Measurements from ENCODE around the gene ATP2B2.

ATP2B2 gene

DNA sequence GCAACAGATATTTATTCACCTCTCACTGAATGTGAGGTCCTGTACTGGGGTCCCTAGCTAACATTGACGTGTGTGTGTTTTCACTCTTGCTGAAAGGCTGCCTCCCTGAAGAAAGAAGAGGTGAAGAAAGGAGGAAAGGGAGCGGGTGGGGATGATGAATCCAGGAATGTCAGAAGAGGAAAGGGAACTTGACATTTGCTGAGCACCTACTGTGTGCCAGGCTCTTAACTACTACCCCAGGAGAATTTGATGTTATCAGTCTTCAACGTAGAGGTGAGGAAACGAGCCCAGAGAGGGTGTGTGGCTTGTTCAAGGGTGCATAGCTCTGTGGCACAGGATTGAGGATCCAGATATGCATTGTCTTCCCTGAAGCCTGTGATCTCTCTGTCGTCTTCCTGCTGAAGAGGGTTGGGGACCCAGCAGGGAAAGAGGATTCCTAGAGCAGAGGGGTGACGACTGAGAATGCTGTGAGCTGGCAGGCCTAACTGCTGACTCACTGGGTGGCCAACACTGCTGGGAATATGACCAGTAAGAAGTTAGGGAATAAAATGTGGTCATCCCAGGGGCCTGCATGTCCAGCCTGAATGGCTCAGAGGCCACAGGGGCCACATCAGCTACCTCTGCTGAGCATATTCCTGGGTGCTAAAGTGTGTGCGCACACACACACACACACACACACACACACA, 6.6 kb upstream of the ATP2B2 start:
- TF ChIP-seq, protein P1, sequence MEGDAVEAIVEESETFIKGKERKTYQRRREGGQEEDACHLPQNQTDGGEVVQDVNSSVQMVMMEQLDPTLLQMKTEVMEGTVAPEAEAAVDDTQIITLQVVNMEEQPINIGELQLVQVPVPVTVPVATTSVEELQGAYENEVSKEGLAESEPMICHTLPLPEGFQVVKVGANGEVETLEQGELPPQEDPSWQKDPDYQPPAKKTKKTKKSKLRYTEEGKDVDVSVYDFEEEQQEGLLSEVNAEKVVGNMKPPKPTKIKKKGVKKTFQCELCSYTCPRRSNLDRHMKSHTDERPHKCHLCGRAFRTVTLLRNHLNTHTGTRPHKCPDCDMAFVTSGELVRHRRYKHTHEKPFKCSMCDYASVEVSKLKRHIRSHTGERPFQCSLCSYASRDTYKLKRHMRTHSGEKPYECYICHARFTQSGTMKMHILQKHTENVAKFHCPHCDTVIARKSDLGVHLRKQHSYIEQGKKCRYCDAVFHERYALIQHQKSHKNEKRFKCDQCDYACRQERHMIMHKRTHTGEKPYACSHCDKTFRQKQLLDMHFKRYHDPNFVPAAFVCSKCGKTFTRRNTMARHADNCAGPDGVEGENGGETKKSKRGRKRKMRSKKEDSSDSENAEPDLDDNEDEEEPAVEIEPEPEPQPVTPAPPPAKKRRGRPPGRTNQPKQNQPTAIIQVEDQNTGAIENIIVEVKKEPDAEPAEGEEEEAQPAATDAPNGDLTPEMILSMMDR (IDR thresholded peaks at IDR 0.05; ENCODE audit: low read depth, low read length), result no peak
- TF ChIP-seq EZH2phosphoT487 (IDR thresholded peaks at IDR 0.05; ENCODE audit: low read depth), result no peak

GRCh38 chr3:10510743-10511432, 5.5 kb upstream of the ATP2B2 start:
- H3K27me3 ChIP-seq (ENCODE audit: low read depth, low read length), result peaks cover 38% of the 10 kb centered on the region
- H3K4me1 ChIP-seq (ENCODE audit: low read length), result peaks cover under 1% of the 10 kb centered on the region; the same call in 1 of the 2 replicates
- no peak overlapping the region for H3K4me2 ChIP-seq (ENCODE audit: low read length)
- H3K79me2 ChIP-seq (ENCODE audit: low read length), result no peaks in the 10 kb centered on the region
- H2AFZ ChIP-seq (ENCODE audit: low read depth, low read length), result no peak overlapping the region
- TF ChIP-seq EZH2phosphoT487 (IDR thresholded peaks at IDR 0.05; ENCODE audit: low read depth), result no peak
- TF ChIP-seq, protein P1 (IDR thresholded peaks at IDR 0.05; ENCODE audit: low read depth, low read length), result no peak
- no peaks in the 10 kb centered on the region for H3K9me3 ChIP-seq (ENCODE audit: insufficient read depth, low read length)
- no peak overlapping the region for H3K9ac ChIP-seq (ENCODE audit: low read length)
- no peaks in the 10 kb centered on the region for H4K20me1 ChIP-seq (ENCODE audit: insufficient read depth, low read length)
- H3K4me3 ChIP-seq (ENCODE audit: low read length), result no peak overlapping the region
- H3K27ac ChIP-seq (ENCODE audit: low read length), result no peak overlapping the region
- H3K36me3 ChIP-seq (replicated peaks; ENCODE audit: low read depth, low read length), result no peaks in the 10 kb centered on the region

More for the DNA sequence above, 6.6 kb upstream of the ATP2B2 start:
- no peaks in the 10 kb centered on the region for H3K79me2 ChIP-seq (ENCODE audit: low read length)
- H4K20me1 ChIP-seq (ENCODE audit: insufficient read depth, low read length), result no peaks in the 10 kb centered on the region
- H3K9ac ChIP-seq (ENCODE audit: low read length), result no peak overlapping the region
- no peak overlapping the region for H3K27ac ChIP-seq (ENCODE audit: low read length)
- H3K9me3 ChIP-seq (ENCODE audit: insufficient read depth, low read length), result no peaks in the 10 kb centered on the region
- no peak overlapping the region for H2AFZ ChIP-seq (ENCODE audit: low read depth, low read length)
- H3K4me3 ChIP-seq (ENCODE audit: low read length), result no peak overlapping the region
- peaks cover 12% of the 10 kb centered on the region for H3K4me1 ChIP-seq (ENCODE audit: low read length)
- H3K27me3 ChIP-seq (ENCODE audit: low read depth, low read length), result peaks cover 43% of the 10 kb centered on the region
- no peak overlapping the region for H3K4me2 ChIP-seq (ENCODE audit: low read length)
- H3K36me3 ChIP-seq (replicated peaks; ENCODE audit: low read depth, low read length), result no peaks in the 10 kb centered on the region

DNA sequence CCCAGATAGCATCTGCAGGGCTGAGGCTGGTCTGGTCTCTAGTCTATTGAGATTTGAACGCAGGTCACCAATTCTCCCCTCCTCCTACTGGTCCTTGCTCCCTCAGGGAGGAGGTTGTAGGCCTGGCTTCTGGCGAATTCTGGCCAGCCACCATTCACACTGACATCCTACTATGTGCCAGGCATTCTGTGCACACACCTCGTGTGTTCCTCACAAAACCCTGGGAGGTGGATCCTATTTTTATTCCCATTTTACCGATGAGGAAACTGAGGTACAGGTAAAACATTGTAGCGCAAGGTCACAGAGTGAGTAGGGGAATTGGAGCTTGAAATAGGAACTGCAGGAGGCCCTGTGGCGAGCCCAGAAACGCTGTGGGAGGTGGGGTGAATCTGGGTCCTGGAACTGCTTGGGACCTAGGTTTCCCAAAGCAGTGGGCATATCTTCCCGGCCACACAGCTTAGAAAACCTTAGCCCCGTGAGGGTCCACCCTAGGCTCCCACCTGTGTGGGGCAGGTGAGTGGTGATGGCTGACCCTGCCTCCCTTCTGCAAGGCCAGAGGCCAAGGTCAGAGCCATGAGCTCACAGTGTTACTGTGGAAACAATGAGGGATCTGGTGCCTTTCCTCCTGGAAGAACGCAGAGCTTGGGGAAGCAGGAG, 4.8 kb upstream of the ATP2B2 start:
- TF ChIP-seq EZH2phosphoT487 (IDR thresholded peaks at IDR 0.05; ENCODE audit: low read depth), result no peak
- TF ChIP-seq, protein P1 (IDR thresholded peaks at IDR 0.05; ENCODE audit: low read depth, low read length), result no peak
- no peaks in the 10 kb centered on the region for H4K20me1 ChIP-seq (ENCODE audit: insufficient read depth, low read length)
- H3K9ac ChIP-seq (ENCODE audit: low read length), result no peak overlapping the region

GRCh38 chr3:10509325-10509724, 3.9 kb upstream of the ATP2B2 start:
- no peaks in the 10 kb centered on the region for H3K4me1 ChIP-seq (ENCODE audit: low read length)
- no peaks in the 10 kb centered on the region for H3K36me3 ChIP-seq (replicated peaks; ENCODE audit: low read depth, low read length)
- H2AFZ ChIP-seq (ENCODE audit: low read depth, low read length), result no peak overlapping the region
- no peak overlapping the region for H3K9ac ChIP-seq (ENCODE audit: low read length)
- no peak overlapping the region for H3K4me2 ChIP-seq (ENCODE audit: low read length)
- H3K27ac ChIP-seq (ENCODE audit: low read length), result no peak overlapping the region
- no peaks in the 10 kb centered on the region for H3K79me2 ChIP-seq (ENCODE audit: low read length)
- H3K27me3 ChIP-seq (ENCODE audit: low read depth, low read length), result peaks cover 43% of the 10 kb centered on the region
- no peaks in the 10 kb centered on the region for H4K20me1 ChIP-seq (ENCODE audit: insufficient read depth, low read length)
- H3K4me3 ChIP-seq (ENCODE audit: low read length), result no peak overlapping the region
- TF ChIP-seq, protein P1 (IDR thresholded peaks at IDR 0.05; ENCODE audit: low read depth, low read length), result no peak
- no peak for TF ChIP-seq EZH2phosphoT487 (IDR thresholded peaks at IDR 0.05; ENCODE audit: low read depth)
- no peaks in the 10 kb centered on the region for H3K9me3 ChIP-seq (ENCODE audit: insufficient read depth, low read length)

More for the DNA sequence above, 4.8 kb upstream of the ATP2B2 start:
- Histone ChIP-seq H2AFZ (ENCODE audit: low read depth, low read length) (no peak overlapping the region), H3K79me2 (ENCODE audit: low read length) (no peaks in the 10 kb centered on the region), H3K27me3 (ENCODE audit: low read depth, low read length) (peaks cover 39% of the 10 kb centered on the region), H3K27ac (ENCODE audit: low read length) (no peak overlapping the region), H3K4me2 (ENCODE audit: low read length) (no peak overlapping the region), H3K4me3 (ENCODE audit: low read length) (no peak overlapping the region), H3K36me3 (replicated peaks; ENCODE audit: low read depth, low read length) (no peaks in the 10 kb centered on the region), H3K4me1 (ENCODE audit: low read length) (no peaks in the 10 kb centered on the region), H3K9me3 (ENCODE audit: insufficient read depth, low read length) (no peaks in the 10 kb centered on the region)
